Measurements from ENCODE around the gene GIPC3.
A peak's percentile ranks its signal among the peaks of the same experiment; 100 is the strongest.
"Not testable (repeated sequence)": the region's sequence is repeated elsewhere in the genome, so short reads cannot be mapped to it uniquely, and the experiment has no call there.

Gene GIPC3

DNA sequence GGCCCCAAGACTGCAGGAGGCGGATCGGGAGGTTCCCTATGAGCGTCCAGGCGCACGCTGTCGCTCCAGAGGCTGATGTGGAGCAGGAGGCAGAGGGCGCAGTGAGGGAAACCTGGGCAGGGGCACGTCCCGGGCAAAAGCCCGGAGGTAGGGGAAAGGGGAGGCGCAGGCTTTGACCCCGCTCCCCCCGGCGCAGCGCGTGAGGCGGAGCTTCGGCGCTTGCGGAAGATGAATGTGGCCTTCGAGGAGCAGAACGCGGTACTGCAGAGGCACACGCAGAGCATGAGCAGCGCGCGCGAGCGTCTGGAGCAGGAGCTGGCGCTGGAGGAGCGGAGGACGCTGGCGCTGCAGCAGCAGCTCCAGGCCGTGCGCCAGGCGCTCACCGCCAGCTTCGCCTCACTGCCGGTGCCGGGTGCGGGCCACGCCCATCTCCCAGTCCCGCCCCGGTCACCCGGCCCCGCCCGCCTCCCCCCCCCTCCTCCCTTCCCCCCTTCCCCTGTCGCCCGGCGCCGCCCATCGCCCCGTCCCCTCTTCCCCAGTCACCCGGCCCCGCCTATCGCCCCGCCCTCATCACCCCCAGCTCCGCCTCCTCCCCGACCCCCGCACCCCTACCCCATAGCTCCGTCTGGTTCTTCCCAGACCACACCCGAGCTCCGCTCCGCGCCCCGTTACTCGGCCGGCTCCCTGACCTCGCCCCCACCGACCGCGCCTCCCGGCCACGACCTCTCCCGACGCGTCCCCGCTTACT, 8.4 kb upstream of the GIPC3 start:
- no peak for DNase-seq (ENCODE audit: low spot score)

GRCh38 chr19:3577723-3578344, 7.4 kb upstream of the GIPC3 start:
- no peak for DNase-seq (ENCODE audit: low spot score)

- DNase-seq (ENCODE audit: low spot score), result no peak
Measured at GRCh38 chr19:3578390-3578789, 6.9 kb upstream of the GIPC3 start.

DNA sequence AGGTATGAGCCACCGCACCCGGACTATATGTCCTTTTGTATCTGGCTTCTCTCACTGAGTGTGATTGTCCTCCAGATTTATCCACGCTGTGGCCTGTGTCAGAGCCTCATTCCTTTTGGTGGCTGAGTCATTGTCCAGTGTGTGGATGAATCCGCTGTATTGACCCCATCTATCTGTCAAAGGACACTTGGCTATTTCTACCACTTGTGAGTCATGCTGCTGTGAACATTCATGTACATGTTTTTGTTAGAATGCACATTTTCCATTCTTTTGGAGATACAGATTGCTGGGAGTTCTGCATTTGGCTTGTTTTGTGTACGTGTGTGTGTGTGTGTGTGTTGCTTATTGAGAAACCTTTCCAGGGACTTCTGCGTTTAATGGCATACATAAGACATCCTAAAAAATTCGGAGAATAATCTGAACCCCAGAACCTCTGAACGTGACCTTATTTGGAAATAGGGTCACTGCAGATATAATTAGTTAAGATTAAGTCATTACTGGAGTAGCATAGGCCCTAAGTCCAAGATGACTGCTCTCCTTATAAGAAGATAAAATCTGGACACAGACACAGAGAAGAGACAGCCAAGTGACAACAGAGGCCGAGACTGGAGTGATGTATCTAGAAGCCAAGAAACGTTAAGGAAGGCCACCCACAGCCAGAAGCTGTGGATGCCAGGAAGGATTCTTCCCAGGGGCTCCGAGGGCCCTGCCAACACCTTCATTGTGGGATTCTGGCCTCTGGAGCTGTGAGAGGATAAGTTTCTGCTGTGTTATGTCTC, 4.9 kb upstream of the GIPC3 start:
- DNase-seq (ENCODE audit: low spot score), result peak; percentile 56

GRCh38 chr19:3581792-3582191, 3.5 kb upstream of the GIPC3 start:
- DNase-seq (ENCODE audit: low spot score), result not testable (repeated sequence)

GRCh38 chr19:3584036-3584802, 1.1 kb upstream of the GIPC3 start:
- DNase-seq (ENCODE audit: low spot score), result not testable (repeated sequence)

- DNase-seq (ENCODE audit: low spot score), result no peak
Measured at GRCh38 chr19:3586127-3586626, 899 bp downstream of the GIPC3 start.

GRCh38 chr19:3586707-3587346, 1.5 kb downstream of the GIPC3 start:
- no peak for DNase-seq (ENCODE audit: low spot score)

- DNase-seq (ENCODE audit: low spot score), result no peak
Measured at GRCh38 chr19:3589439-3589838, 4.2 kb downstream of the GIPC3 start.

GRCh38 chr19:3589949-3590348, 4.7 kb downstream of the GIPC3 start:
- DNase-seq (ENCODE audit: low spot score), result no peak

DNA sequence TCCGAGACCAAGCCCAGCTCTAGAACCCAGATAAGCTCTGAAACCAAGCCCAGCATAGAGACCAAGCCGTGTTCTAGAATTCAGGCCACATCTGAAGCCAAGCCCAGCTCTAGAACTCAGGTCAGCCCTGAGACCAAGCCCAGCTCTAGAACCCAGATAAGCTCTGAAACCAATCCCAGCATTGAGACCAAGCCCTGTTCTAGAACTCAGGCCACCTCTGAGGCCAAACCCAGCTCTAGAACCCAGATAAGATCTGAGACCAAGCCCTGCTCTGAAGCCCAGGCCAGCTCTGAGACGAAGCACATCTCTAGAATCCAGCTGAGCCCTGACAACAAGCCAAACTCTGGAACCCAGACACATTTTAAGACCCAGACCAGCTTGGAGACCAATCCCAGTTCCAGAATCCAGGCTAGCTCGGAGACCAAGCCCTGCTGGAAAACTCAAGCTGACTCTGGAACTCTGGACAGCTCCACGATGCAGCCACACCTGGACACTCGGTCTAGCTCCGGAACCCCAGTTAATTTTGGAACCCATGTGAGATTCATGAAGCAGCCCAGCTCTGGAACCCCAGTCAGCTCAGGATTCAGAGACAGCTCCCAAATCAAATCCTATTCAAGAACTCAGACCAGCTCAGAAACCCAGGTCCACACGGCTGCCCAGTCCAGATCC, 5.8 kb downstream of the GIPC3 start:
- no peak for DNase-seq (ENCODE audit: low spot score)

- DNase-seq (ENCODE audit: low spot score), result no peak
Measured at GRCh38 chr19:3591876-3592613, 6.8 kb downstream of the GIPC3 start.

- no peak for DNase-seq (ENCODE audit: low spot score)
Measured at GRCh38 chr19:3593156-3593555, 7.9 kb downstream of the GIPC3 start.

- DNase-seq (ENCODE audit: low spot score), result no peak
Measured at GRCh38 chr19:3595521-3596061, 10.3 kb downstream of the GIPC3 start.

DNA sequence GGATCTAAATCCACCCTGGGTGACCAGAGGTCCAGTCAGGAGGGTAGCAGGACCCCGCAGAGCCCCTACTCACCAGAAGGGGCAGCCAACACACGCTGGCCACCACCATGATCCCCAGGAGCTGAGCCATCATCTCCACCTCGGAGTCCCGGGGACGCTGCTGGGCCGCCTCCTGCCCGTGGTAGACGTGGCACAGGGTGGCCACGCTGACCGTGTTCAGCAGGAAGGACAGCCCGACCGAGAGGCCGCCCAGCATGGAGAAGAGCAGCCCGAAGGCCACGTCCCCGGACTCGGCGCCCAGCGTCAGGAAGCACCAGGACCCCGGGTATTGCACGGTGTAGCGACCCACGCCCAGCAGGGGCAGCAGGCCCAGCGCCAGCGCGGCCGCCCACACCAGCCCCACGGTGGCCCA, 14.5 kb downstream of the GIPC3 start:
- no peak for DNase-seq (ENCODE audit: low spot score)

DNA sequence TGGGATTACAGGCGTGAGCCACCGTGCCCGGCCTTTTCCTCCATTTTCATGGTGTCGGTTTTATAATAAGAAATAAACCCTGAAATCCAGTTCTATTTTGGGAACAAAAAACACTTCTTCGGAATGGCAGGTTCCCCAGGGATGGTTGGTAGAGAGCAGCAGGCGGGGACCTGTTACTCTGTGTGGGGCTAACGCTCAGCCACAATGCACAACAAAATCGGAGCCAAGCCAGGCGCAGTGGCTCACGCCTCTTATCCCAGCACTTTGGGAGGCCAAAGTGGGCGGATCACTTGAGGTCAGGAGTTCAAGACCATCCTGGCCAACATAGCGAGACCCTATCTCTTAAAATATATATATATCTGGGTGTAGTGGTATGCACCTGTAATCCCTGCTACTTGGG, 15.7 kb downstream of the GIPC3 start:
- no peak for DNase-seq (ENCODE audit: low spot score)

- no peak for DNase-seq (ENCODE audit: low spot score)
Measured at GRCh38 chr19:3603121-3603811, 18.0 kb downstream of the GIPC3 start.

DNA sequence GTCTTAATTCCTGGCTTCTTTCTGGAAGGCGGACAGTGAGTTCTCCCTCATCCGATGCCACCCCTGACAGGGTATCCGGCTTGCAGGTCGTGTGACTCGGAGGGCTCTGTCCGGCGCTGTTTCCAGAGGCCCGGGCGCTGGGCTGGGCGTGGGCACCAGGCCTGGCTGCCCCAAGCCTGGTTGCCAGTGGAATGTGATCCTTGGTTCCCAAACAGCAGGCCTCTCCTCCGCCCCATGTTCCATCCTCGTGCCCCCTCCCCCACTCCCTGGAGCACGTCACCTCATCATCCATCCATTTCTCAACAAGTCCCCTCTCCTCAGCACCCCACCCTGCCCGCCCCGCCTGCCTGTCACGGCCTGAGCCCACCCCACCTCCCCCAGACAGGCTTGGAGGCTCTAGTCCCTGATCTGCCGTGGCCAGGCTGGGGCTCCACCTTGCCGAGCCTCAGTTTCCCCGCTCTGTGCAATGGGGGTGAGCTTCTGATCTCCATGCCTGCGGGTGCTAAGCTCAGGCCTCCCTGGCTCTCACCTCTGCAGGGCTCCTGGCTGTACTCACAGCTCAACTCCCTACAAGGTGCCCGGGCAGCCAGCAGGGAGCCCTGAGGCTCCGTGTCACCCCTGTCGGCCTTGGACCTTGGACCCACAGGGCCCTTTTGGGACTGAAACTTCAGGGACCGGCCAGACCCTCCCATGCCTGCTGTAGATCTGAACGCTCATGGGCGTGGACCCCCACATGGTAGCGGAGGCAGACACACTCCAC, 19.1 kb downstream of the GIPC3 start:
- no peak for DNase-seq (ENCODE audit: low spot score)

GRCh38 chr19:3604987-3605343, 19.7 kb downstream of the GIPC3 start:
- DNase-seq (ENCODE audit: low spot score), result no peak

All from pons (tissue), 1 donor.